Keratinocyte (primary cell): Measurements from ENCODE around the gene ERC2. TPM values are rescaled to one million over a fixed set of nuclear protein-coding genes. Genes with fewer than 3 reads are reported as not detected.

Source experiments
- DNase-seq: peaks from one replicate; pipeline ENCODE4 v3.0.0-alpha.2; 2011; ENCODE audit warnings: low read depth, missing footprints, low spot score
- FAIRE-seq: peaks from 2 replicates; lab custom pipeline; 2011; peaks lifted over from hg19 to GRCh38; lab: Jason Lieb, UNC
- H2AFZ ChIP-seq: 2 replicates; pipeline ENCODE4 v1.6.0; 2012; ENCODE audit warnings: low read length, control low read depth, inconsistent platforms; ENCODE audit not compliant: control insufficient read depth
- H3K27ac ChIP-seq: 2 replicates; pipeline ENCODE4 v1.5.1; 2011; ENCODE audit warnings: low read length; ENCODE audit not compliant: control insufficient read depth, insufficient read depth
- H3K27me3 ChIP-seq: 3 replicates; pipeline ENCODE4 v1.6.0; 2011; ENCODE audit warnings: low read length; ENCODE audit not compliant: control insufficient read depth, insufficient read depth; ENCODE audit errors: extremely low read depth
- H3K36me3 ChIP-seq, 2 experiments: 2 replicates in 1 of 2; 3 replicates in 1 of 2; pipeline ENCODE4 v1.5.1; 2011; ENCODE audit warnings: low read length in 2 of 2, mild to moderate bottlenecking in 1 of 2; ENCODE audit not compliant: control insufficient read depth in 2 of 2, insufficient read depth in 2 of 2; ENCODE audit errors: extremely low read depth in 1 of 2
- H3K4me1 ChIP-seq: 3 replicates; pipeline ENCODE4 v1.5.1; 2011; ENCODE audit warnings: low read length; ENCODE audit not compliant: control insufficient read depth, insufficient read depth; ENCODE audit errors: extremely low read depth
- H3K4me2 ChIP-seq: 3 replicates; pipeline ENCODE4 v1.6.0; 2011; ENCODE audit warnings: low read depth, low read length; ENCODE audit not compliant: control insufficient read depth, insufficient read depth; ENCODE audit errors: extremely low read depth
- H3K4me3 ChIP-seq, 3 experiments: fragments of 200-600 bp in 1 of 3; sonication (generic) in 1 of 3; 2 replicates in 2 of 3; 3 replicates in 1 of 3; pipeline ENCODE4 v1.5.1; 2011 to 2016; ENCODE audit warnings: low read length in 3 of 3, mild to moderate bottlenecking in 3 of 3, control low read depth in 2 of 3, inconsistent platforms in 1 of 3, low read depth in 1 of 3, mixed read lengths in 1 of 3, mixed run types in 1 of 3, moderate library complexity in 1 of 3; ENCODE audit not compliant: control insufficient read depth in 2 of 3, insufficient read depth in 2 of 3; ENCODE audit errors: extremely low read depth in 1 of 3
- H3K79me2 ChIP-seq: 2 replicates; pipeline ENCODE4 v1.6.0; 2012; ENCODE audit warnings: low read length; ENCODE audit not compliant: control insufficient read depth, insufficient read depth
- H3K9ac ChIP-seq: 3 replicates; pipeline ENCODE4 v1.6.0; 2011; ENCODE audit warnings: low read length; ENCODE audit not compliant: control insufficient read depth, insufficient read depth; ENCODE audit errors: extremely low read depth
- H3K9me1 ChIP-seq: 3 replicates; pipeline ENCODE4 v1.6.0; 2011; ENCODE audit warnings: low read length; ENCODE audit not compliant: control insufficient read depth, insufficient read depth; ENCODE audit errors: extremely low read depth
- H3K9me3 ChIP-seq: 2 replicates; pipeline ENCODE4 v1.5.1; 2012; ENCODE audit warnings: low read depth, low read length; ENCODE audit not compliant: control insufficient read depth
- H4K20me1 ChIP-seq: 3 replicates; pipeline ENCODE4 v1.6.0; 2011; ENCODE audit warnings: low read length; ENCODE audit not compliant: control insufficient read depth, insufficient read depth; ENCODE audit errors: extremely low read depth
- CTCF ChIP-seq, 3 experiments: IDR thresholded peaks in 1 of 3; conservative IDR thresholded peaks in 1 of 3; optimal IDR thresholded peaks in 1 of 3; 2 replicates in 2 of 3; 3 replicates in 1 of 3; pipeline versions ENCODE3 to v1.5.1; 2011; ENCODE audit warnings: low read length in 3 of 3, mild to moderate bottlenecking in 3 of 3, moderate library complexity in 2 of 3, control low read depth in 1 of 3, inconsistent platforms in 1 of 3; ENCODE audit not compliant: insufficient read depth in 2 of 3; ENCODE audit errors: extremely low read depth in 1 of 3
- EZH2 ChIP-seq: IDR thresholded peaks from one replicate; pipeline ENCODE4 v1.6.1; 2012; ENCODE audit warnings: inconsistent platforms, mild to moderate bottlenecking, low read length, moderate library complexity
- dilution Hi-C: fragments of 300-500 bp; cut with MboI; formaldehyde crosslinking; loops from one replicate; pipeline ENCODE4 v1.7.0; 2020; ENCODE audit warnings: low sequenced_read_pairs; ENCODE audit not compliant: extremely low pct_ligation_motif_present
- polyA plus RNA-seq, 5 experiments: library from polyadenylated mRNA; depleted of rRNA in 3 of 5; stranded (reverse) in 3 of 5; stranded (forward) in 1 of 5; unstranded in 1 of 5; fragments of >200 nt; gene quantifications; 1 replicate in 1 of 5; 2 replicates in 3 of 5; 3 replicates in 1 of 5; pipeline versions ENCODE4 v1.2.1 to v1.2.3, GENCODE V29; 2011 to 2012; ENCODE audit warnings: missing spikeins in 2 of 5, low read depth in 1 of 5, low replicate concordance in 1 of 5

ERC2 gene
- polyA plus RNA-seq, 1 donor (not counting 4 experiments of a cell fraction or from before 2014, with no cell fraction given): 0.08 TPM

DNA sequence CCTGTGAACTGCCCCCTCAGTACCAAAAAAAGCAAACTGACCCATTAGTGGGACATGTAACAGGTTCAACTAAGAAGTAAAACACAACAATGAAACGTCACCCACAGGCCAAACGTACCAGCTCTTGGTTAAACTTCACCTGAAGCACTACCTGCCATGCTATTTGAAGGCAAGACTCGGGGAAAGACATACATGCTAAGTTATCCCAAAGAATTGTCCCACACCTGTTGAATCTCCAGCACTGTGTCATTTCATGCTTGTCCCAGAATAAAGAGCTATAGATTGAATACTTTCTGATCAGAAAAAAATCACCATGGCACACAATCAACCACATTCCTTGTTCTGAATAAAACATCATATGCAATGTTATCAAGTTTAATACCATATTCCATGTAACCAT is 785.8 kb downstream of the ERC2 start:
- no peak for TF ChIP-seq CTCF (optimal IDR thresholded peaks at IDR 0.05 in 1 of 3, IDR thresholded peaks at IDR 0.05 in 1 of 3, conservative IDR thresholded peaks at IDR 0.05 in 1 of 3; ENCODE audit: extremely low read depth in 1 of 3, insufficient read depth in 2 of 3, low read length in 3 of 3)
- no peak for TF ChIP-seq EZH2
- Histone ChIP-seq H3K4me2 (no peak overlapping the region), H3K4me3 (no peak overlapping the region), H3K9me3 (no peaks in the 10 kb centered on the region), H3K4me1 (no peaks in the 10 kb centered on the region), H2AFZ (no peak overlapping the region), H3K79me2 (no peaks in the 10 kb centered on the region), H3K9me1 (no peaks in the 10 kb centered on the region), H3K27me3 (no peaks in the 10 kb centered on the region), H3K27ac (no peak overlapping the region), H3K9ac (no peak overlapping the region), H4K20me1 (no peaks in the 10 kb centered on the region), H3K36me3 (no peaks in the 10 kb centered on the region)
- DNase-seq (no peak), FAIRE-seq (no peak)
- dilution Hi-C loops: no loop called here

- Histone ChIP-seq H3K36me3 (no peaks in the 10 kb centered on the region), H3K9me3 (no peaks in the 10 kb centered on the region), H3K9ac (no peak overlapping the region), H3K27me3 (no peaks in the 10 kb centered on the region), H3K4me1 (no peaks in the 10 kb centered on the region), H3K9me1 (no peaks in the 10 kb centered on the region), H4K20me1 (no peaks in the 10 kb centered on the region), H3K4me2 (no peak overlapping the region), H3K4me3 (no peak overlapping the region), H3K79me2 (no peaks in the 10 kb centered on the region), H3K27ac (no peak overlapping the region), H2AFZ (no peak overlapping the region)
- FAIRE-seq (no peak), DNase-seq (no peak)
- dilution Hi-C loops: no loop called here
- no peak for TF ChIP-seq CTCF (optimal IDR thresholded peaks at IDR 0.05 in 1 of 3, IDR thresholded peaks at IDR 0.05 in 1 of 3, conservative IDR thresholded peaks at IDR 0.05 in 1 of 3; ENCODE audit: extremely low read depth in 1 of 3, insufficient read depth in 2 of 3, low read length in 3 of 3)
- TF ChIP-seq EZH2: no peak
These were observed 789.6 kb downstream of the ERC2 start for GRCh38 chr3:55678546-55679216.
